ENCODE results near the gene ARMC6. TPM values are rescaled to one million over a fixed set of nuclear protein-coding genes. Genes with fewer than 3 reads are reported as not detected.

ARMC6 gene
- total RNA-seq, 1 experiment from 2014 or later, result 51.4 TPM

- Histone ChIP-seq H3K4me3 (ENCODE audit: low read depth in 2 of 2, low read length in 2 of 2) (no peak overlapping the region), H3K36me3 (ENCODE audit: control insufficient read depth, insufficient read depth, low read length) (peaks cover 26% of the 10 kb centered on the region), H3K9me3 (ENCODE audit: control insufficient read depth, insufficient read depth, low read depth, low read length) (no peaks in the 10 kb centered on the region), H3K27ac (ENCODE audit: low read length) (no peak overlapping the region), H3K27me3 (ENCODE audit: control insufficient read depth, insufficient read depth, low read length) (no peaks in the 10 kb centered on the region), H3K4me1 (ENCODE audit: control insufficient read depth, insufficient read depth, low read length) (no peaks in the 10 kb centered on the region)
- ATAC-seq (peak; percentile 62; the same call in 1 of the 2 replicates), DNase-seq (ENCODE audit: low read depth, low spot score) (no peak)
- TF ChIP-seq POLR2AphosphoS5 (IDR thresholded peaks at IDR 0.05; ENCODE audit: low read depth, low read length) (no peak), TCF7L2 (IDR thresholded peaks at IDR 0.05; ENCODE audit: low read depth, low read length) (no peak), CTCF (IDR thresholded peaks at IDR 0.05) (no peak), SIN3A (IDR thresholded peaks at IDR 0.05; ENCODE audit: borderline replicate concordance, insufficient read depth, low read depth, low read length) (no peak), REST (IDR thresholded peaks at IDR 0.05; ENCODE audit: insufficient read depth in 1 of 2, low read depth in 2 of 2, low read length in 1 of 2) (no peak)
- intact Hi-C loops (cut with micrococcal nuclease; ENCODE audit: unreplicated experiment), result no loop called here
- BruUV-seq (replicated peaks), result no TSS peak
- ChIA-PET CTCF (interaction anchor here (0.5 kb wide), 1 partner anchor 28 kb away, joined by 3 read pairs; no protein-coding TSS in a partner anchor), POLR2A (no interaction called here)
- in situ Hi-C loops (cut with HindIII; ENCODE audit: low pct_unique_long_range_greater_than_20kb, low sequenced_read_pairs), result no loop called here
Observed at GRCh38 chr19:19026299-19026971, 7.0 kb upstream of the ARMC6 start.

- TF ChIP-seq SIN3A (IDR thresholded peaks at IDR 0.05; ENCODE audit: borderline replicate concordance, insufficient read depth, low read depth, low read length) (no peak), TCF7L2 (IDR thresholded peaks at IDR 0.05; ENCODE audit: low read depth, low read length) (no peak), CTCF (IDR thresholded peaks at IDR 0.05) (no peak), POLR2AphosphoS5 (IDR thresholded peaks at IDR 0.05; ENCODE audit: low read depth, low read length) (no peak), REST (IDR thresholded peaks at IDR 0.05; ENCODE audit: insufficient read depth in 1 of 2, low read depth in 2 of 2, low read length in 1 of 2) (no peak)
- peaks cover 6% of the 10 kb centered on the region; the same call in 1 of the 2 replicates for H3K4me1 ChIP-seq (ENCODE audit: control insufficient read depth, insufficient read depth, low read length)
- ChIA-PET CTCF (no interaction called here), POLR2A (no interaction called here)
- no peak for ATAC-seq
- no peaks in the 10 kb centered on the region for H3K27me3 ChIP-seq (ENCODE audit: control insufficient read depth, insufficient read depth, low read length)
- intact Hi-C loops (cut with micrococcal nuclease; ENCODE audit: unreplicated experiment), result no loop called here
- H3K36me3 ChIP-seq (ENCODE audit: control insufficient read depth, insufficient read depth, low read length), result peaks cover 26% of the 10 kb centered on the region
- no peak overlapping the region for H3K4me3 ChIP-seq (ENCODE audit: low read depth in 2 of 2, low read length in 2 of 2)
- no TSS peak for BruUV-seq (replicated peaks)
- H3K27ac ChIP-seq (ENCODE audit: low read length), result no peak overlapping the region
- no peaks in the 10 kb centered on the region for H3K9me3 ChIP-seq (ENCODE audit: control insufficient read depth, insufficient read depth, low read depth, low read length)
- in situ Hi-C loops (cut with HindIII; ENCODE audit: low pct_unique_long_range_greater_than_20kb, low sequenced_read_pairs), result no loop called here
- no peak for DNase-seq (ENCODE audit: low read depth, low spot score)
Observed at GRCh38 chr19:19027228-19027627, 6.2 kb upstream of the ARMC6 start.
